ENCODE data around the gene AVPR2. TPM values are rescaled to one million over a fixed set of nuclear protein-coding genes. Genes with fewer than 3 reads are reported as not detected.
A peak's percentile ranks its signal among the peaks of the same experiment; 100 is the strongest.

The AVPR2 gene
- total RNA-seq, 4 donors from 2014 or later: 0.78 to 2.4 (median 1.5) TPM

GRCh38 chrX:153945956-153946943, 41.8 kb downstream of the AVPR2 start:
- Histone ChIP-seq H3K36me3 (peaks cover 25% of the 10 kb centered on the region), H3K27me3 (no peaks in the 10 kb centered on the region), H3K4me1 (peaks cover 13% of the 10 kb centered on the region), H3K9me3 (no peaks in the 10 kb centered on the region), H3K27ac (no peak overlapping the region), H3K4me3 (no peak overlapping the region)
- no peak for DNase-seq (ENCODE audit: low spot score in 2 of 2)
- WGBS: 91% methylated on average over 17 of the region's 24 CpGs
- TF ChIP-seq EP300 (IDR thresholded peaks at IDR 0.05) (no peak), CTCF (IDR thresholded peaks at IDR 0.05) (no peak), POLR2AphosphoS5 (IDR thresholded peaks at IDR 0.05) (no peak)

GRCh38 chrX:153947009-153947769, 42.7 kb downstream of the AVPR2 start:
- peak; percentile 26 to 70 for TF ChIP-seq CTCF (IDR thresholded peaks at IDR 0.05)
- TF ChIP-seq POLR2A (IDR thresholded peaks at IDR 0.05): no peak
- H3K36me3 ChIP-seq: peaks cover 34% of the 10 kb centered on the region
- H3K4me3 ChIP-seq: no peak overlapping the region
- H3K27me3 ChIP-seq: no peaks in the 10 kb centered on the region
- WGBS: 55% methylated on average over 11 of the region's 19 CpGs
- no peak overlapping the region for H3K27ac ChIP-seq
- peaks cover 13% of the 10 kb centered on the region for H3K4me1 ChIP-seq
- DNase-seq (ENCODE audit: low spot score in 2 of 2): no peak
- H3K9me3 ChIP-seq: no peaks in the 10 kb centered on the region

GRCh38 chrX:153948002-153948466, 43.6 kb downstream of the AVPR2 start:
- Histone ChIP-seq H3K27me3 (no peaks in the 10 kb centered on the region), H3K4me3 (no peak overlapping the region), H3K36me3 (peaks cover 41% of the 10 kb centered on the region), H3K9me3 (no peaks in the 10 kb centered on the region), H3K4me1 (peaks cover 13% of the 10 kb centered on the region), H3K27ac (no peak overlapping the region)
- no peak for TF ChIP-seq POLR2A (IDR thresholded peaks at IDR 0.05)
- TF ChIP-seq CTCF (IDR thresholded peaks at IDR 0.05): no peak
- no peak for TF ChIP-seq POLR2AphosphoS5 (IDR thresholded peaks at IDR 0.05)
- no peak for TF ChIP-seq EP300 (IDR thresholded peaks at IDR 0.05)
- no peak for DNase-seq (ENCODE audit: low spot score in 2 of 2)
- 79% methylated on average over 10 of the region's 10 CpGs for WGBS

- TF ChIP-seq POLR2AphosphoS5 (IDR thresholded peaks at IDR 0.05) (no peak), EP300 (IDR thresholded peaks at IDR 0.05) (no peak), CTCF (IDR thresholded peaks at IDR 0.05) (no peak), POLR2A (IDR thresholded peaks at IDR 0.05) (no peak)
- no peak overlapping the region for H3K4me3 ChIP-seq
- H3K36me3 ChIP-seq: peaks cover 42% of the 10 kb centered on the region
- H3K27me3 ChIP-seq: no peaks in the 10 kb centered on the region
- no peak overlapping the region for H3K27ac ChIP-seq
- no peaks in the 10 kb centered on the region for H3K9me3 ChIP-seq
- H3K4me1 ChIP-seq: peaks cover 11% of the 10 kb centered on the region
- 80% methylated on average over 30 of the region's 30 CpGs for WGBS
- no peak for DNase-seq (ENCODE audit: low spot score in 2 of 2)
Observed at GRCh38 chrX:153948847-153949805, 44.7 kb downstream of the AVPR2 start.
